Aorta (tissue), 5 donors: ENCODE data around the gene SKOR2. TPM values are rescaled to one million over a fixed set of nuclear protein-coding genes. Genes with fewer than 3 reads are reported as not detected.

Source experiments
- ATAC-seq: fragments of 200-7000 bp; cut with Tn5 transposase; one replicate; pipeline ENCODE4 v1.9.1; 2022; ENCODE audit warnings: moderate library complexity; ENCODE audit not compliant: low FRiP score
- DNase-seq, 2 donors: peaks; one replicate each; pipeline ENCODE4 v3.0.0-alpha.2; 2020
- H3K27ac ChIP-seq, 2 donors: one replicate each; pipeline ENCODE4 v1.5.1; 2013; ENCODE audit warnings: low read length in 2 of 2, mild to moderate bottlenecking in 2 of 2, moderate library complexity in 2 of 2, control low read depth in 1 of 2, inconsistent platforms in 1 of 2, low read depth in 1 of 2
- H3K27me3 ChIP-seq, 2 donors: one replicate each; pipeline ENCODE4 v1.6.1; 2013; ENCODE audit warnings: control low read depth in 1 of 2, low read length in 1 of 2, mild to moderate bottlenecking in 1 of 2, moderate library complexity in 1 of 2; ENCODE audit not compliant: insufficient read depth in 2 of 2, control insufficient read depth in 1 of 2
- H3K36me3 ChIP-seq, 2 donors: one replicate each; pipeline ENCODE4 v1.6.1; 2013; ENCODE audit warnings: control low read depth in 1 of 2, low read length in 1 of 2, mild to moderate bottlenecking in 1 of 2; ENCODE audit not compliant: insufficient read depth in 2 of 2, control insufficient read depth in 1 of 2
- H3K4me1 ChIP-seq, 2 donors: one replicate each; pipeline ENCODE4 v1.6.1; 2013; ENCODE audit warnings: low read length in 2 of 2, control low read depth in 1 of 2, mild to moderate bottlenecking in 1 of 2, moderate library complexity in 1 of 2; ENCODE audit not compliant: insufficient read depth in 2 of 2, control insufficient read depth in 1 of 2
- H3K4me3 ChIP-seq, 2 donors: one replicate each; pipeline ENCODE4 v1.5.1; 2013; ENCODE audit warnings: low read length in 2 of 2, control low read depth in 1 of 2, mild to moderate bottlenecking in 1 of 2
- H3K9me3 ChIP-seq: one replicate; pipeline ENCODE4 v1.6.1; 2013; ENCODE audit warnings: mild to moderate bottlenecking, low read length; ENCODE audit not compliant: control insufficient read depth
- WGBS, 2 donors: extraction: QIAGEN DNeasy Blood & Tissue Kit; methylation state at CpG; one replicate each; pipeline ENCODE4 v1.1.7; 2013; 5-methylcytosine and 5-hydroxymethylcytosine counted together
- intact Hi-C, 2 donors: fragments of 100-400 bp; cut with DNase I; formaldehyde crosslinking; loops; one replicate each; pipeline versions ENCODE4 v1.14.2 to v1.15.0; 2022
- polyA plus RNA-seq, 2 donors: library from polyadenylated mRNA; stranded (reverse); fragments of 200-250 nt; gene quantifications; one replicate each; pipeline ENCODE4 v1.2.3, GENCODE V29; 2013
- total RNA-seq, 2 donors: library from RNA; stranded (reverse); fragmentation: NEBNext Ultra II Directional; extraction: Animal tissue kit (Norgen Biotek cat#: 25700); gene quantifications; one replicate each; pipeline ENCODE4 v1.2.1, GENCODE V29; 2021
- donor health status: healthy with polysubstance abuse.
- donor health status: Bipolar disorder and iron deficiency.
- donor health status: DM: no; HTN: no; CAD: no.
- donor health status: DM: no; HTN: no; CAD: no.
- donor health status: DM: yes; HTN: yes; CAD: no.

The SKOR2 gene
- total and polyA plus RNA-seq, 4 donors = not detected

DNA sequence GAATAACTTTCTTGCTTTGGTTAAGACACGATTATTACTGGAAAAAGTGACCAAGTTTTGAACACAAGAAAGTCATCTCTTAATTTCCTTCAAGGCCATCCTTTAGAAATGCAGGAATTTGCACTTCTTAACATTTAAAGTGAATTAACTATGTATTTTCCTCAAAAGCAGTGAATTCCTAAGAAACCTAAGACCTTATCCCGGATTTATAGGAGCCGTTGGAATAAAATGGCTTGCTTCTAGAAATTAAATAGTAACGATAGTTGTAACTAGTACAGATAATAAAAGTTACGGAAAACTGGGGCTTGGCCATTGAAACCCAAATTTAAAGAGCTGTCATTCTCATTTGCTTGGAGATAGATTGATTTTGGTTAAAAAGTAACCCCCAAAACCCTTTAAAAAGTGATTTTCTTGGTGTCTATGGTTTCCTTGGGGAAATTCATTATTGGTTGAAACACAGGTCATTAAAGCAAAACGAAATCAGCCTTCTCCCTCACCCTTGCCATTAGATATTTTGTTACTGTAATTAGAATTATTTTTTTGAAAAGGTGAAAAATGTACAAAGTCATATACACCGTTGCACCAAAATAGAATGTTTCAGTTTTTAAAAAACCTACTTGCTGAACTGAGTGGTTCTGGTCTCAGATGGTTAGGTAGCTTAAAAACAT lies 2.0 kb downstream of the SKOR2 start:
- Histone ChIP-seq H3K4me1 (no peaks in the 10 kb centered on the region), H3K36me3 (no peaks in the 10 kb centered on the region), H3K27ac (no peak overlapping the region), H3K9me3 (peaks cover 4% of the 10 kb centered on the region), H3K27me3 (no peaks in the 10 kb centered on the region), H3K4me3 (no peak overlapping the region)
- no peak for ATAC-seq
- DNase-seq = no peak
- WGBS, 2 donors = 8 to 9% methylated on average over 7 of the region's 7 CpGs
- intact Hi-C loops = no loop called here

DNA sequence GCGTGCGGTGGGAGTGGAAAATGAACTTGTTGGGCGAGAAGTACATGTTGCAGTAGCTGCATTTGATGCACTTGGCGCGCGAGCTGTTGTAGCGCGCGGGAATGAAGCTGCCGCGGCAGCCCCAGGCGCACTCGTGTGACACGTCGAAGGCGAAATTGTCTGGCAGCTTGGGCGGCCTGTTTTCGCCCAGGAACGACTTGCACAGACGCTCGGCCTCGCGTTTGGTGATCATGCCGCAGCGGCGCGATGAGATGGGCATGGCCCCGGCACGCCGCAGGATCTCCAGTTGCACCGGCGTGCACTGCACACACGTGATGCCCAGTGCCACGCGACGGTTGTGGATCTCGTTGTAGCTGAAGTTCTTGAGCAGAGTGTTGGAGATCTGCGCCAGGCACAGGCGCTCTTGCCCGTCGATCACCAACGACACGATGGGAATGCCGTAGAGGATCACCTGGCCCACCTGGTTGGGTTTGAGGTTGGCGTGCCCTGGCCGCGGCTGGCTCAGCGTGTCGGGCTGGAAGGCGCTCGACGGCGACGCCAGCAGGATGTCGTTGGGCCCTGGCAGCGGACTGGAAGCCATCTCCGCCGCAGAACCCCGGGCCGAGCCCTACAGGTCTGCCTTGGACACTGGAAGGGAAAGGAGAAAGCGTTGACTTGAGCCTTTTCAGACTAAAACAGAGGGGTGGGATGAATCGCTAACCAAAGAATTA lies 2.7 kb downstream of the SKOR2 start:
- DNase-seq = no peak
- intact Hi-C loops = no loop called here
- WGBS, 2 donors = 4 to 5% methylated on average over 62 of the region's 62 CpGs
- H3K4me3 ChIP-seq = no peak overlapping the region
- no peaks in the 10 kb centered on the region for H3K4me1 ChIP-seq
- no peak for ATAC-seq
- H3K36me3 ChIP-seq = no peaks in the 10 kb centered on the region
- no peaks in the 10 kb centered on the region for H3K27me3 ChIP-seq
- H3K27ac ChIP-seq = no peak overlapping the region
- peaks cover 4% of the 10 kb centered on the region for H3K9me3 ChIP-seq

DNA sequence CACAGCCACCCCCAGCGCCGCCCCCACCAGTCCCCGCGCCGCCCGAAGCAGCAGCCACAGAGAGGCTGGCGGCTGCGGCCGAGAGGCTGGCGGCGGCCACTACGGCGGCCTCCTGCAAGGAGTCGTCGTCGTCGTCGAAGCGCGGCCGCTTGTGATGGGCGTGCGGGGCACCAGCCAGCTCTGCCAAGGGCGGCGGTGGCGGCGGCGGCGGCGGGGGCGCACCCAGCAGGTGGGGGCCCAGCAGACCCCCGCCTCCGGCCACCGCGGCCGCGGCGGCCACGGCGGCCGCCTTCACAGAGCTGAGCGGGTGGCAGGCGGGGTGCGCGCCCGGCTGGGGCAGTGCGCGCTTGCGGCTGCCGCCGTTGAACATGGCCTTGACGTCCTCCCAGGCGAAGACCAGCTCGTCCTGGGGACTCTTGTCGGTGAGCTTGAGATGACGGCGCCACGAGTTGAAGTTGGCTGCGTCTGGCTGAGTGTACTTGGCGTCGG lies 3.3 kb downstream of the SKOR2 start:
- intact Hi-C loops = no loop called here
- no peak overlapping the region for H3K4me3 ChIP-seq
- WGBS, 2 donors = 3 to 4% methylated on average over 28 to 61 of the region's 61 CpGs
- ATAC-seq (no peak), DNase-seq (no peak)
- no peaks in the 10 kb centered on the region for H3K4me1 ChIP-seq
- H3K27ac ChIP-seq = no peak overlapping the region
- H3K27me3 ChIP-seq = no peaks in the 10 kb centered on the region
- H3K36me3 ChIP-seq = no peaks in the 10 kb centered on the region
- peaks cover 4% of the 10 kb centered on the region for H3K9me3 ChIP-seq

DNA sequence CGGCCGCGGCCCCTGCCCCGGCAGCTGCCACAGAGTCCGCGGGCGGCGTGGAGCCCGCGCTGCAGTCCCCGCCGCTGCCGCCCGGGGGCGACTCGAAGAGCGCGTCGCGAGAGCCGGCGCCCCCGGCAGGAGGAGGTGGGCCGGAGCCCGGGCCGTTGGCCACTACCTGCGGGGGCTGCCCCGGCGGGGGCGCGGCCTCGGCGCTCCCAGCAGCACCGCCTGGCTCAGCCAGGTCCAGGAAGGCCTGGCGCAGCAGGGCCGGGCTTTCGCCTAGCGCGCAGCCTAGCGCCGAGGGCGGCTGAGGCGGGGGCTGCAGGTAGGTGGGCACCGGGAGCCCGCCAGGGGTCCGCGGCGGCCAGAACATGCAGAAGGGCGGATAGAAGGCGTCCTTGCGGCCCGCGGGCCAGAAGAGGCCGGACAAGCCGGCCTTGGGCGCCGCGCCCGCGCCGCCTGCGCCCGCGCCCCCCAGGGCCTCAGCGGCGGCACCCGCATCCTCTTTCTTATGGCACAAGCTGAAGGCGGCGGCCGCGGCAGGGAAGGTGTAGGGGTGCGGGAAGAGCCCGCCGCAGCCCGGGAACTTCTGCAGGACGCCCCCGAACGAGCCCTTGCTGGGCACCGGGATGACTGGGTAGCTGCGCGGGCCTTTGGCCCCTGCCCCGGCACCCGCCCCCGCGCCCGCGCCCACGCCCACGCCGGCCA lies 3.9 kb downstream of the SKOR2 start:
- Histone ChIP-seq H3K4me1 (no peaks in the 10 kb centered on the region), H3K36me3 (no peaks in the 10 kb centered on the region), H3K9me3 (peaks cover 4% of the 10 kb centered on the region), H3K27ac (no peak overlapping the region), H3K27me3 (no peaks in the 10 kb centered on the region), H3K4me3 (no peak overlapping the region)
- DNase-seq (no peak), ATAC-seq (no peak)
- intact Hi-C loops = no loop called here
- WGBS, 2 donors = 1 to 2% methylated on average over 47 to 90 of the region's 90 CpGs

DNA sequence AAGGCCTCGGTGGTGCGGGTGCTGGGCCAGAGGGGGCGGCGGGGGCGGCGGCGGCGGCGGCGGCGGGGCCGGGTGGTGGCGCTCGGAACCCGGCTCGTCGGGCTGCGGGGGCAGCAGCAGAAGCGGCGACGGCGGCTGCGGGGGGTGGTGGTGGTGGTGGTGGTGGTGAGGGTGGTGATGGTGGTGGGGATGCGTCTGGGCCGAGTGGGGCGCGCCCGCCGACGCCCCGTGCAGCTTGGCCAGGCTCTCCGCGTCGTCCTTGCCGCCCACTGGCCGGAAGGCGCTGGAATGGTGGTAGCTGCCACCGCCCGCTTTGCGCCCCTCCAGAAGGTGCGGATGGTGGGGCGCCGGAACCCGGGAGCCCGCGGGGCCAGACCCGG lies 4.4 kb downstream of the SKOR2 start:
- Histone ChIP-seq H3K4me1 (no peaks in the 10 kb centered on the region), H3K27me3 (no peaks in the 10 kb centered on the region), H3K36me3 (no peaks in the 10 kb centered on the region), H3K4me3 (no peak overlapping the region), H3K27ac (no peak overlapping the region), H3K9me3 (peaks cover 4% of the 10 kb centered on the region)
- DNase-seq (no peak), ATAC-seq (no peak)
- 1 to 4% methylated on average over 29 to 47 of the region's 47 CpGs for WGBS, 2 donors
- intact Hi-C loops = no loop called here

DNA sequence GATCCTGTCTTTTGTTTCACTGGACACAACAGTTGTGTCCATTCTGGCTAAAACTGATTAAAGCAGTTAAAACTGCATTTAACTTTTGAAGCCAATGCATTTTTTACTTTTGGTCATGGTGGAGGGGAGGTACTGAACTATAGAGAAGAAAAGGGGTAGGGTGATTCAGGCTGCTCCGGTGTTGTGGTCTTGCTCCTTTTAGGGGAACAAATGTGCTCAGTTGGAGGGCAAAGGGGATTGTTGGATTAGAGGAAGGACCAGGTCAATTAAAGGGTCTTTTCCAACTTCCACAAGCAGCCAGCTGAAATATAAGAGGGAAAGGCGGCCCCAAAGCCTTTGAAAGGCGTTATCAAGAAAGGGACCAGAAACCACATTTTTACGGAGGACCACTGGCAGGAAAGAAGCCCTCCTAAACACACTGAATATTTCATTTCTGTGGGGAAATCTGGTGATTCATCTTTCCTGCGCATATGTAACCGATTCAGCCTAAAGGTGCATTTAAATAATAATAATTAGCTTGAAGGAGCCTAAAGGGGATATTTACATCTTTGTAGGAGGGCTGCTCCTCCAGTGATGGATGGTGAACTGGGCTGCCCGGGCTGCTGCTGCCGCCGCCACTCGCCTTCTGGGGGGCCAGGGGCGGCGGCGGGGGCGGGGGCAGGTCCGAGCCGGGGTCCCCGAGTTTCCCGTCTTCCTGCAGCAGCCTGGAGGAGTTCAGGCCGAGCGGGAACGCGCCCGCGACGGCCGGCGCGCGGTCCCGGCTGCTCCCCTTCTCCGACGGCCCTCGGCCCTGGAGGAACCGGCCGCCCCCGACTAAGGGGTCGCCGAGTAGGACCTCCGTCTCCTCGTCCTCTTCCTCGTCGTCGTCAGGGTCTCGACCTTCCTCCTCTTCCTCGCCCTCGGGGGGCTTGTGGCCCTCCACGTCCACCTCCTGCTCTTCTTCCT lies 5.2 kb downstream of the SKOR2 start:
- no peaks in the 10 kb centered on the region for H3K4me1 ChIP-seq
- WGBS, 2 donors = 1 to 2% methylated on average over 23 to 47 of the region's 47 CpGs
- no peak overlapping the region for H3K4me3 ChIP-seq
- intact Hi-C loops = no loop called here
- ATAC-seq = no peak
- no peaks in the 10 kb centered on the region for H3K36me3 ChIP-seq
- peaks cover 4% of the 10 kb centered on the region for H3K9me3 ChIP-seq
- DNase-seq = no peak
- no peaks in the 10 kb centered on the region for H3K27me3 ChIP-seq
- H3K27ac ChIP-seq = no peak overlapping the region

DNA sequence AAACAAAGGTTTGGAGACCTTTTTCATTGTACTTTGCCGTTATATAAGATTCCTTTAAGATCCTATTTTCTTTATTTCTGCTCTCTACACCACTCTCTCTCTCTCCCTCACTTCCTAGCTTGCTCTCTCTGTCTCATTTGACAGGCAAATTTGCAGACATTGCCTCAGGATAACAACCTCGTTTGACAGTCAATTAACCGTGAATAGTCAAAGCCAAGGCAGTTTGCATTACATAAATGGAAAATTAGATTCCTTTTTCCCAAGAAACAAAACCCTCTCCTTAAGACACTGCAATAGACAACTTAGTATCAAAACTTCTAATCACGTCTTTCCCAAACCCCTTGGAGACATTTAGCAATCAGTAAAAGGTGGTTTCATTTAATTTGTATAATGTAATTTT lies 7.4 kb downstream of the SKOR2 start:
- no peak overlapping the region for H3K4me3 ChIP-seq
- 19 to 22% methylated on average over 4 of the region's 4 CpGs for WGBS, 2 donors
- intact Hi-C loops = no loop called here

DNA sequence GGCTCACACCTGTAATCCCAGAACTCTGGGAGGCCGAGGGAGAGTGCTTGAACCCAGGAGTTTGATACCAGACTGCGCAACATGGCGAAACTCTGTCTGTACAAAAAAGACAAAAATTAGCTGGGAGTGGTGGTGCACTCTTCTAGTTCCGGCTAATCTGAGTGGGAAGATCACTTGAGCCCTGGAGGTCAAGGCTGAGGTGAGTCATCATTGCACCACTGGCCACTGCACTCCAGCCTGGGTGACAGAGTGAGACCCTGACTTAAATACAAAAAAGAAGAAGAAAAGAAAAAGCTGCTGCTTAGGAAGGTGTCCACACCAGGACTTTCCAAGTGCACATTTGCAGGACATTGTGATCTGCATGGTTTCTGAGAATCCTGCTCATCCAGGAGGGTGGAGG lies 16.4 kb downstream of the SKOR2 start:
- H3K27ac ChIP-seq = no peak overlapping the region
- WGBS, 2 donors = 84 to 86% methylated on average over 4 of the region's 4 CpGs
- H3K4me3 ChIP-seq = no peak overlapping the region
- H3K36me3 ChIP-seq = no peaks in the 10 kb centered on the region
- peaks cover 2% of the 10 kb centered on the region for H3K9me3 ChIP-seq
- no peaks in the 10 kb centered on the region for H3K4me1 ChIP-seq
- ATAC-seq (no peak), DNase-seq (no peak)
- H3K27me3 ChIP-seq = peaks cover 0 to 3% of the 10 kb centered on the region in 2 donors
- intact Hi-C loops = no loop called here

More for the DNA sequence above, 7.4 kb downstream of the SKOR2 start:
- no peak for DNase-seq
- Histone ChIP-seq H3K36me3 (no peaks in the 10 kb centered on the region), H3K27me3 (no peaks in the 10 kb centered on the region), H3K4me1 (no peaks in the 10 kb centered on the region), H3K9me3 (no peaks in the 10 kb centered on the region), H3K27ac (no peak overlapping the region)
- no peak for ATAC-seq
